ENCODE data around the gene RGL2.

The RGL2 gene

GRCh38 chr6:33316603-33317418 is 18.1 kb upstream of the RGL2 start:
- DNase-seq (ENCODE audit: low spot score): no peak

- DNase-seq (ENCODE audit: low spot score): no peak
Observed at GRCh38 chr6:33315793-33316602, 17.3 kb upstream of the RGL2 start.

DNA sequence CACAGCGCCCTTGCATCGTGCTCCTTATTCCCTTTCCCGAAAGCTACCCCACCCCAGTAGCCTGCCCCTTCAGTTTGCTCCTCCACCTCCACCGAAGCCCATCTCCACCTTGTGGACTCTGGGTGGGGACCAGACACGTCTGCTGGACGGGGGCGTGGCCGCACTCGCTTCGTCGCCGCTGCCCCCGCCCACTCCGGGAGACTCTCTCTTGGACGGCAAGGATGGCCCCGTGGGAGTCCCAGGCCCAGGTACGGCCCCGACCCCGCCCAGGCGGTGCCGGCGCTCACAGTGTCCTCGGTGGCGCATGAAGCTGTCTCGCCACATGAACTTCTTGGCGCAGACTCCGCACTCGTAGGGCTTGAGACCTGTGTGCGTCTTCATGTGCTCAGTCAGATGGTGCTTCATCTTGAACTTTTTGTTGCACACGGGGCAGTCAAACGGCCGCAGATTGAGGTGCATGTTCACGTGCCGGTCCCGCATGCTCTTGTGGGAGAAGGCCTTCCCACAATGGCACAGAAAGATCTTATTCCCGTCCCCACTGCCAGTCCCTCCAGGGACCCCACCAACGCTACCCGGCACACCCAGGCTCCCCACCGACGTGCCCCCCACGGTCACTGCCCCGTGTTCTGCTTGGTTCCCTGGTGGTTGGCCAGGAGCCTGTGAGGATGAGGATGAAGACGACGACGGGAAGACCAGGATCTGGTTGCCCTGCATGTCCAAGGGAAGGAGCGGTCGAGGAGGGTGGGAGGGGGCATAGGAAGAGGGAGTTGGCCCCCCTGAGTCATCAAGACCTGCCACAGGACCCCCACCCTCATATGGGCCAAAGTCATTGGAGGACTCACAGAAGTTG is 16.4 kb upstream of the RGL2 start:
- no peak for DNase-seq (ENCODE audit: low spot score)

DNA sequence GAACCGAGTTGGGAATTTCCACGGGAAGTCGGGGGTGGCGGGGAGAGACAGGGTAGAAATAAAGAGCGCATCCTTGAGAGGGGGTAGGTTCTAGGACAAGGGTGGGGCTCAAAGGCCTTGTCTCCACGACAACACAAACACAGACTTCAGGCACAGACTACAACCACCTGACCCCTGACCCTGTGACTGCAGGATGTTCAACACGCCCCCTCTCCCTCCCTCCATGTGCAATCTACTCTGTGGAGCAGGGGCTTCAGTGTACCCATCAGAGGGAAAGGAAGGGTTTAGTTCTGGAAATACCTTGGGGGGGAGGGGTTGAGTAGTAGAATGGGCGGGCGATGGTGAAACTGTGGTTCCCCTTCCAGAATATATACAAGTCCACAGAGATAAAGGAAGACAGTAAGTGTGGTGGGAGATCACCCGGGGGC is 15.8 kb upstream of the RGL2 start:
- peak; percentile 62 for DNase-seq (ENCODE audit: low spot score)

- DNase-seq (ENCODE audit: low spot score): peak; percentile 73
Observed at GRCh38 chr6:33313709-33314514, 15.2 kb upstream of the RGL2 start, which contains the start of gene TAPBP. TSS of gene TAPBP (minus strand) at chr6:33314078. CDS start at chr6:33314041, 37 bp downstream.

- peak; percentile 53 for DNase-seq (ENCODE audit: low spot score)
Observed at GRCh38 chr6:33313105-33313708, 14.5 kb upstream of the RGL2 start.

- peak; percentile 85 for DNase-seq (ENCODE audit: low spot score)
Observed at GRCh38 chr6:33312361-33313104, 13.8 kb upstream of the RGL2 start.

DNA sequence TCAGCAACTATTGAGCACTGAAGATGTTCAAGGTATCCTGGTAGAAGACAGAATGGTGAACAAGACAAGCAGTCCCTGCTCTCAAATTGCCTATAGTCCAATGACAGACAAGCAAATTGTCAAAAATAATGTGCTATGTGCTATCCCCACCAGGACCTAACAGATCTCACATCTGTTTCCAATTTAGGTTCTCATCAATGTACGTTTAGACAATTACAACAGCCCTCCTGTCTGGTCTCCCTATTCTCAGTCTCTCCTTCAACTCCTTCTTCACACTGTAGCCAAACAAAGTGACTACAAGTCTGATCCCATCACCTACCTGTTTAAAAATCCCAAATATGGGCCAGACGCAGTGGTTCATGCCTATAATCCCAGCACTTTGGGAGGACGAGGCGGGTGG is 7.6 kb upstream of the RGL2 start:
- DNase-seq (ENCODE audit: low spot score): no peak

- no peak for DNase-seq (ENCODE audit: low spot score)
Observed at GRCh38 chr6:33305052-33305451, 6.3 kb upstream of the RGL2 start.

DNA sequence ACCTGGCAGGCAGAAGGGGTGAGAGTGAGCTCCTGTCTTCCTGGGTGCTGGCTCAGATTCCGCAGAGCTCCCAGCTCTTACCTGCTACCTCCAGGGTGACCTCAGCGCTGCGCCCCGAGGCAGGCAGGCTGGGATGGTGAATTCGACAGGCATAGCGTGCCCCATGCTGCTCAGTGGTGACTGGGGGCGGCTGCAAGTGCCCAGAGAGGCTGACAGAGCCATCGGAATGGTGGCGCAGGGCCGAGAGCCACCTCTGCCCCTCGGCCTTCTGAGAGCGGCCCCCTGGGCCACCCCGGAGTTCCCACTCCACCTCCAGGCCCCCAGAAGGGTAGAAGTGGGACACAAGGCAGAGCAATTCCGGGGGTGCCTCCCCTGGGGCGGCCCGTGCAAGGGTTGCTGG is 5.5 kb upstream of the RGL2 start:
- no peak for DNase-seq (ENCODE audit: low spot score)

DNA sequence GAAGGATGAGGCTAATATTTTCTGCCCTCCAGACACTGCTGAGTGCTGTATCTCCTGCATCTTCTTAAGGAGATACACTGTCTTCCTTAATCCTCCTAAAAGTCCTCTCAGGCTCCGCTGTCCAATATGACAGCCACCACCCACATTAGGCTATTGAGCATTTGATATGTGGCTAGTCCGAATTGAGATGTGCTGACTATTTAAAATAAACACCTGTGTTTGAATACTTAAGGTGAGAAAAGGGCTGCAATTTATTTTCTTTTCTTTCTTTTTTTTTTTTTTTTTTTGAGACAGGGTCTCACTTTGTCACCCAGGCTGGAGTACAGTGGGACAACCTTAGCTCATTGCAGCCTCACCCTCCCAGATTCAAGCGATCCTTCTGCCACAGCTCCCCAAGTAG is 3.1 kb upstream of the RGL2 start:
- DNase-seq (ENCODE audit: low spot score): no peak

DNA sequence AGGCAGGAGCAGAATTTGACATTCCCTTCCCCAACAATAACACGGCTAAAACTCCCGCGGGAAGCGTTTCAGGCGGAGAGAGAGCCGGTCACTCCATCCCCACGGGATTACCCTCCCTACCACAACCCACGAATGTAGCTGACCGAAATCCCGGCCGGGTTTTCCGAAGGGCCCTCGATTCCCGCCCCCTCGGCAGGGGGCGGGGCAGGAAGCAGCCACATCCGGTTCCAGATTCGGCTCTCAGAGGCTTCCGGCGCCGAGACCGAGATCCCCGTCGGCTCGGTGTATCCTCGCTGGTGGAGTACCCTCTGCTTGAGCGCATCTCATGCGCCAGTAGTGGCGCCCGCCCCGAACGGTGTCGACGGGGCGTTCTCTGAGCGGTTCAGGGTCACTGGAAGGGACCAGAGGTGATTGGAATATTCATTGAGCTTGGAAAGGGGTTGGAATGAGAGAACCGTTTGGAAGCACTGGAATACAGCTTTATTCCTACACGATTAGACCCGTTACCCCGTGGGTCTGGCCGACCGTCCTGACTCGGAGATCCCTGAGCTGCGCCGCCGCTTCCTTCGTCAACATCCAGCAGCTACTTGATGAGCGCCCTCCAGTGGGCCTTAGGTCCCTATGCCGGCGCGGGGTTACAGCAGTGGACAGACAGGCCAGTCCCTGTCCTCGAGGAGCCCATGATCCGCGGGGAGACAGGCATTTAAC is 649 bp upstream of the RGL2 start:
- DNase-seq (ENCODE audit: low spot score): peak; percentile 88

DNA sequence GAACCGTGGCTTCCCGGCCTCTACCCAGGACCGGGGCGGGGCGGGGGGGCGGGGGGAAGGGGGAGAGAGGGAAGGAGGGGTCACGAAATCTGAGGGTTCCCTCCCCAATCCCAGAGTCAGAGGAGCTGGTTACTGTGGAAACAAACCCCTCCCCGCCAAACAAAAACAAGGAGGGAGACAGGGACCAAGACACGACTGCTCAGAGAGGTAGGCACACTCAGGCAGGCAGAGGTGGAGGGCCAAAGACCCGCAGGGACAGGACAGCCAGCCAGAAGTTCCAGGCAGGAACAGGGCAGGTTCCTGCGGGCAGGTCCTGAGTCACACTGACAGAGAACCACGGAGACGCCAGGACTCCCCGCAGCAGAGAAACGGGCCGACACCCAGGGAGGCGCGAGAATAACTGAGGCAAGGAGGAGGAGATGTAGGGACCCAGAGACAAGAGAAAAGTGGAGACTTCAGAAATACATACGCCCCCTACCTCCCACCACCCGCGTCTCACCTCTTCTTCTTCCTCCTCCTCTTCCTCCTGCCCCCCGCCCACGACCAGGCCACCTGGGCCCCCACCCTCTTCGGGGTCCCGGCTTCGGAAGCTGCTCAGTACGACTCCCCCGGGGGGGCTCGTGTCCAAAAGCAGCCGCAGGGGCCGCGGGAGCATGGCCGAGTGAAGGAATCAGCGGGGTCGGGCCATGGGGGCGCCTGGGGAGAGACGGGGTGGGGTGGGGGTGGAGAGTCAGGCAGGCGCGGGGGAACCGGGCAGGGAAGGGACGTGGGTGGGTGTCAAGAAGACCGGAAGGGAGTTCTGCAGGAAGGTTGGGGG is 578 bp downstream of the RGL2 start:
- DNase-seq (ENCODE audit: low spot score): peak; percentile 69

DNA sequence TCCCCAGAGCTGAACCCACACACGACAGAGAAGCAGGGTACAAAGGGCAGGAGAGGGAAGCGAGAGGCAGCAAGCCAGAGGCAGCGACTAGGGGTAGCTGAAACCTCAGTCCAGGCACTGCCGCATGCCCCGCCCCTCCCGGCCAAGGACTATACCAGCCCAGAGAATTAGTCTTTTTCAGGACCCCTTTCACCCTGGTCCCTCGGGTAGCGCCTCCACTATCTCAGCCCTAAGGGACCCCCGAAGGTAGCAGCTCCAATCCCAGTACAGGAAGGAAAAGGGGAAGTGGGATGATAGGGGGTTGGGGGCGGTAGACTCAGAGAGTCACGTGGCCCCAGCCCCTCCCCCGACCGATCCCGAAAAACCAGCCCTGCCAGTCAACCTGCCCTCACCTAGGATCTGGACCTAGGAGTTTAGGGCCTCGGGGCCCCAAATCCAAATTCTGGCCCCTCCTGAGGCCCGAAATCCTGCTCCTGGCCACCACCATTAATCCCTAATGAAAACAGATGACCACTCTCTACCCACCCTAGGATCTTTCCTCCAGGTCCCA is 1.3 kb downstream of the RGL2 start:
- no peak for DNase-seq (ENCODE audit: low spot score)

- no peak for DNase-seq (ENCODE audit: low spot score)
Observed at GRCh38 chr6:33296797-33297405, 1.8 kb downstream of the RGL2 start.

- DNase-seq (ENCODE audit: low spot score): no peak
Observed at GRCh38 chr6:33295621-33296369, 2.9 kb downstream of the RGL2 start.
